H9 (cell line): ENCODE data around the gene CKM. TPM values are rescaled to one million over a fixed set of nuclear protein-coding genes. Genes with fewer than 3 reads are reported as not detected.

Experiments used
- DNase-seq: peaks from one replicate; pipeline ENCODE4 v3.0.0-alpha.2; 2017
- H2AFZ ChIP-seq: one replicate; pipeline ENCODE4 v1.6.1; 2013; ENCODE audit warnings: mild to moderate bottlenecking, low read length, control low read depth, moderate library complexity
- H2AK5ac ChIP-seq: 2 replicates; pipeline ENCODE4 v1.6.1; 2013; ENCODE audit warnings: low read length, control low read depth, mixed read lengths; ENCODE audit not compliant: insufficient read length
- H2BK120ac ChIP-seq: one replicate; pipeline ENCODE4 v1.6.1; 2013; ENCODE audit warnings: low read depth, mild to moderate bottlenecking, low read length, control low read depth, inconsistent platforms; ENCODE audit not compliant: poor library complexity, severe bottlenecking
- H2BK12ac ChIP-seq: 2 replicates; pipeline ENCODE4 v1.6.1; 2013; ENCODE audit warnings: low read length, control low read depth, mixed read lengths, low read depth; ENCODE audit not compliant: insufficient read length
- H2BK15ac ChIP-seq: 2 replicates; pipeline ENCODE4 v1.6.1; 2013; ENCODE audit warnings: low read depth, low read length, control low read depth
- H2BK20ac ChIP-seq: one replicate; pipeline ENCODE4 v1.6.1; 2013; ENCODE audit warnings: low read depth, mild to moderate bottlenecking, low read length, control low read depth, inconsistent platforms; ENCODE audit not compliant: poor library complexity, severe bottlenecking
- H2BK5ac ChIP-seq: 2 replicates; pipeline ENCODE4 v1.6.1; 2013; ENCODE audit warnings: low read length, control low read depth, mixed read lengths; ENCODE audit not compliant: insufficient read length
- H3K14ac ChIP-seq: 2 replicates; pipeline ENCODE4 v1.6.1; 2013; ENCODE audit warnings: low read length, control low read depth; ENCODE audit not compliant: insufficient read depth
- H3K18ac ChIP-seq: 2 replicates; pipeline ENCODE4 v1.6.1; 2013; ENCODE audit warnings: low read depth, mild to moderate bottlenecking, mixed read lengths, low read length, control low read depth; ENCODE audit not compliant: insufficient read length
- H3K23ac ChIP-seq: 2 replicates; pipeline ENCODE4 v1.6.1; 2013; ENCODE audit warnings: low read length, control low read depth, mixed read lengths, low read depth; ENCODE audit not compliant: insufficient read length
- H3K23me2 ChIP-seq: 2 replicates; pipeline ENCODE4 v1.6.1; 2013; ENCODE audit warnings: low read depth, mild to moderate bottlenecking, mixed read lengths, low read length, control low read depth; ENCODE audit not compliant: insufficient read length, poor library complexity, severe bottlenecking
- H3K27ac ChIP-seq: 2 replicates; pipeline ENCODE4 v1.5.1; 2013; ENCODE audit warnings: low read length, control low read depth, mixed read lengths, low read depth; ENCODE audit not compliant: insufficient read length
- H3K27me3 ChIP-seq: 2 replicates; pipeline ENCODE4 v1.6.1; 2013; ENCODE audit warnings: low read length, control low read depth, inconsistent platforms; ENCODE audit not compliant: insufficient read depth
- H3K4ac ChIP-seq: 2 replicates; pipeline ENCODE4 v1.6.1; 2013; ENCODE audit warnings: low read depth, mild to moderate bottlenecking, control low read depth, inconsistent platforms, low read length, moderate library complexity
- H3K4me1 ChIP-seq: 2 replicates; pipeline ENCODE4 v1.6.1; 2013; ENCODE audit warnings: low read length, control low read depth, inconsistent platforms; ENCODE audit not compliant: insufficient read depth
- H3K4me2 ChIP-seq: 2 replicates; pipeline ENCODE4 v1.6.1; 2013; ENCODE audit warnings: low read length, control low read depth, mixed read lengths; ENCODE audit not compliant: insufficient read length, insufficient read depth
- H3K56ac ChIP-seq: 2 replicates; pipeline ENCODE4 v1.6.1; 2013; ENCODE audit warnings: low read depth, mild to moderate bottlenecking, mixed read lengths, low read length, control low read depth; ENCODE audit not compliant: insufficient read length
- H3K79me1 ChIP-seq: 2 replicates; pipeline ENCODE4 v1.6.1; 2013; ENCODE audit warnings: low read depth, mild to moderate bottlenecking, moderate library complexity, low read length, control low read depth, inconsistent platforms; ENCODE audit not compliant: insufficient read depth, poor library complexity, severe bottlenecking
- H3K79me2 ChIP-seq: 2 replicates; pipeline ENCODE4 v1.6.1; 2013; ENCODE audit warnings: low read length, control low read depth, inconsistent platforms; ENCODE audit not compliant: insufficient read depth
- H3K9ac ChIP-seq: 2 replicates; pipeline ENCODE4 v1.6.1; 2013; ENCODE audit warnings: low read length, control low read depth, mixed read lengths; ENCODE audit not compliant: insufficient read length; ENCODE audit errors: extremely low read depth
- H3K9me3 ChIP-seq: one replicate; pipeline ENCODE4 v1.6.1; 2013; ENCODE audit warnings: low read depth, low read length, inconsistent platforms; ENCODE audit not compliant: control insufficient read depth
- H3T11ph ChIP-seq: one replicate; pipeline ENCODE4 v1.6.1; 2013; ENCODE audit warnings: mild to moderate bottlenecking, low read length, control low read depth, inconsistent platforms
- H4K20me1 ChIP-seq: one replicate; pipeline ENCODE4 v1.6.1; 2013; ENCODE audit not compliant: control insufficient read depth, insufficient read length, insufficient read depth
- H4K5ac ChIP-seq: 2 replicates; pipeline ENCODE4 v1.6.1; 2013; ENCODE audit warnings: low read depth, mild to moderate bottlenecking, mixed read lengths, low read length, control low read depth; ENCODE audit not compliant: insufficient read length
- H4K8ac ChIP-seq: replicated peaks from 2 replicates; pipeline ENCODE4 v1.6.1; 2013; ENCODE audit warnings: low read length, control low read depth, mixed read lengths, low read depth; ENCODE audit not compliant: insufficient read length
- H4K91ac ChIP-seq: 2 replicates; pipeline ENCODE4 v1.6.1; 2013; ENCODE audit warnings: low read depth, mild to moderate bottlenecking, moderate library complexity, mixed read lengths, low read length, control low read depth; ENCODE audit not compliant: insufficient read length
- H3K27ac Mint-ChIP-seq, 3 experiments: 2 replicates in 2 of 3; 3 replicates in 1 of 3; pipeline ENCODE4 v1.8.0; 2020 to 2021; ENCODE audit warnings: mixed read lengths in 3 of 3, mild to moderate bottlenecking in 1 of 3, moderate library complexity in 1 of 3
- H3K27me3 Mint-ChIP-seq: 2 replicates; pipeline ENCODE4 v1.8.0; 2021; ENCODE audit warnings: low read depth, mild to moderate bottlenecking, moderate library complexity, mixed read lengths
- H3K36me3 Mint-ChIP-seq, 3 experiments: 2 replicates in 2 of 3; 3 replicates in 1 of 3; pipeline ENCODE4 v1.8.0; 2020 to 2021; ENCODE audit warnings: low read depth in 3 of 3, mixed read lengths in 3 of 3; ENCODE audit not compliant: insufficient read depth in 1 of 3
- H3K4me1 Mint-ChIP-seq, 2 experiments: 2 replicates each; pipeline ENCODE4 v1.8.0; 2020; ENCODE audit warnings: mixed read lengths in 2 of 2
- H3K4me3 Mint-ChIP-seq, 2 experiments: 2 replicates in 1 of 2; 3 replicates in 1 of 2; pipeline ENCODE4 v1.8.0; 2020 to 2021; ENCODE audit warnings: mild to moderate bottlenecking in 2 of 2, mixed read lengths in 2 of 2, moderate library complexity in 1 of 2
- H3K9me3 Mint-ChIP-seq, 2 experiments: 2 replicates in 1 of 2; 3 replicates in 1 of 2; pipeline ENCODE4 v1.8.0; 2020; ENCODE audit warnings: mild to moderate bottlenecking in 2 of 2, mixed read lengths in 2 of 2, moderate library complexity in 1 of 2
- WGBS: extraction: QIAGEN DNeasy Blood & Tissue Kit; methylation state at CpG from one replicate; pipeline ENCODE4 v1.1.7; 2013; ENCODE audit warnings: missing lambda C conversion rate, low lambda C conversion rate, mixed read lengths; ENCODE audit not compliant: insufficient read length; ENCODE audit errors: extremely low coverage; 5-methylcytosine and 5-hydroxymethylcytosine counted together
- total RNA-seq: library from RNA; stranded (reverse); gene quantifications from 2 replicates; pipeline ENCODE4 v1.2.1, GENCODE V29; 2021
- TF ChIP-seq, protein P1 (sequence below): fragments of 200-600 bp; sonication (generic); conservative IDR thresholded peaks from 3 replicates; pipeline ENCODE4 v1.8.0; 2021; ENCODE audit warnings: antibody characterized with exemption, mild to moderate bottlenecking

Gene CKM
- total RNA-seq, 1 experiment from 2014 or later, result not detected

DNA sequence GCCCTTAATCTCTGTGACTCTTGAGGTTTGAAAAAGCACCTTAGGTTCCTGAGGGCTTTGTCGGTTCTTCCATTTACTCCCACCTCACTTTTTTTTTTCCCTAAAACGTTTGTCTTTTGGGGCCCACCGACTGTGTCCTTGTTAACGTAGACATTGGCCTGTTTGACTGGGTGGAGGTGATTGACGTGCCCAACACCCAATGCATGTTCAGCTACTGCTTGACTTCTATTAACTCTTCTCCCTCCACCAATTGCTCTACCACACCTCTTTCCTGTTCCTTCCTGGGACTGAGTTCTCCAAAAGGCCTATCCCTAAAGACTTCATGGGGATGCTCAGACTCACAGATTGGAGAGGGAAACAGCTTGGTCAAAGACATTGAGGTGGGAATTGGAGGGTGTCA lies 17.3 kb downstream of the CKM start:
- TF ChIP-seq, protein P1, sequence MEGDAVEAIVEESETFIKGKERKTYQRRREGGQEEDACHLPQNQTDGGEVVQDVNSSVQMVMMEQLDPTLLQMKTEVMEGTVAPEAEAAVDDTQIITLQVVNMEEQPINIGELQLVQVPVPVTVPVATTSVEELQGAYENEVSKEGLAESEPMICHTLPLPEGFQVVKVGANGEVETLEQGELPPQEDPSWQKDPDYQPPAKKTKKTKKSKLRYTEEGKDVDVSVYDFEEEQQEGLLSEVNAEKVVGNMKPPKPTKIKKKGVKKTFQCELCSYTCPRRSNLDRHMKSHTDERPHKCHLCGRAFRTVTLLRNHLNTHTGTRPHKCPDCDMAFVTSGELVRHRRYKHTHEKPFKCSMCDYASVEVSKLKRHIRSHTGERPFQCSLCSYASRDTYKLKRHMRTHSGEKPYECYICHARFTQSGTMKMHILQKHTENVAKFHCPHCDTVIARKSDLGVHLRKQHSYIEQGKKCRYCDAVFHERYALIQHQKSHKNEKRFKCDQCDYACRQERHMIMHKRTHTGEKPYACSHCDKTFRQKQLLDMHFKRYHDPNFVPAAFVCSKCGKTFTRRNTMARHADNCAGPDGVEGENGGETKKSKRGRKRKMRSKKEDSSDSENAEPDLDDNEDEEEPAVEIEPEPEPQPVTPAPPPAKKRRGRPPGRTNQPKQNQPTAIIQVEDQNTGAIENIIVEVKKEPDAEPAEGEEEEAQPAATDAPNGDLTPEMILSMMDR, result no peak
- Histone ChIP-seq H3K79me2 (no peaks in the 10 kb centered on the region), H3K18ac (no peak overlapping the region), H3K4me2 (no peak overlapping the region), H3K9me3 (no peaks in the 10 kb centered on the region), H2AK5ac (no peak overlapping the region), H2BK5ac (no peak overlapping the region), H2BK15ac (no peak overlapping the region), H3K27me3 (no peaks in the 10 kb centered on the region; the same call in 1 of the 2 replicates), H4K91ac (no peak overlapping the region), H4K20me1 (no peaks in the 10 kb centered on the region), H3K4me1 (no peaks in the 10 kb centered on the region; the same call in 1 of the 2 replicates), H3K27ac (no peak overlapping the region), H4K8ac (no peak overlapping the region), H3K79me1 (no peaks in the 10 kb centered on the region), H2BK20ac (no peak overlapping the region), H2BK120ac (no peak overlapping the region), H3K23me2 (no peaks in the 10 kb centered on the region), H3K4ac (no peak overlapping the region), H3K9ac (no peak overlapping the region), H3K23ac (no peak overlapping the region), H2BK12ac (no peak overlapping the region), H2AFZ (no peak overlapping the region), H3K56ac (no peak overlapping the region), H3K14ac (no peak overlapping the region), H4K5ac (no peak overlapping the region), H3T11ph (no peak overlapping the region)
- no CpG with 5 or more reads among the region's 5 CpGs for WGBS
- no peak overlapping the region for H3K27ac Mint-ChIP-seq
- no peak overlapping the region for H3K4me3 Mint-ChIP-seq
- H3K4me1 Mint-ChIP-seq, result peaks cover 15 to 21% of the 10 kb centered on the region in 2 experiments
- DNase-seq, result peak; percentile 68
- peaks cover 3 to 9% of the 10 kb centered on the region in 2 experiments; a peak in 2 of 5 replicates for H3K9me3 Mint-ChIP-seq
- H3K36me3 Mint-ChIP-seq, result peaks cover under 1 to 6% (median under 1%) of the 10 kb centered on the region in 3 experiments; a peak in 5 of 7 replicates
- H3K27me3 Mint-ChIP-seq, result peaks cover 42% of the 10 kb centered on the region
